GM10847 (cell line): ENCODE data around the gene ETV6.

Source experiments
- POLR2A ChIP-seq: IDR thresholded peaks from 2 replicates; pipeline ENCODE4 v1.6.1; 2011; ENCODE audit not compliant: insufficient read length; ENCODE audit errors: extremely low read depth

Gene ETV6

GRCh38 chr12:11825278-11825677 lies 175.8 kb downstream of the ETV6 start:
- no peak for TF ChIP-seq POLR2A

DNA sequence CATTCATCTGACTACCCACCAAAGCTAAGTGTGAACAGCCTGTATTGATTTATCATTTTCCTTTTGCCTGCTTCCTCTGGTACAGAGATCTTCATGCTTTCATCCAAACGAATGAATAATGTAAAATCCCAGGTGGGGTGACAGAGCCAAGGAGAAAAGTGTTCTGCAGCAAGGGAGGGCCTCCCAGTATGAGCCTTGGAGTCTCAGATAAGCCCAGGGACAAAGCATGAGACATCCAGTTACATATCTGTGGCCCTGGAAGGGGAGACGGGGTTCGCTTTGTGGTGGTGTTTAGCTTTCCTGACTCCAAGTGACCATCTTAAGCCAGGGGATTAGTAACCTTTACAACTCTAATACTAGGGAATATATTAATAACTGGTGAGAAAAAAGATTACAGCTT lies 177.1 kb downstream of the ETV6 start:
- TF ChIP-seq POLR2A: no peak

GRCh38 chr12:11827091-11828061 lies 177.9 kb downstream of the ETV6 start:
- no peak for TF ChIP-seq POLR2A

DNA sequence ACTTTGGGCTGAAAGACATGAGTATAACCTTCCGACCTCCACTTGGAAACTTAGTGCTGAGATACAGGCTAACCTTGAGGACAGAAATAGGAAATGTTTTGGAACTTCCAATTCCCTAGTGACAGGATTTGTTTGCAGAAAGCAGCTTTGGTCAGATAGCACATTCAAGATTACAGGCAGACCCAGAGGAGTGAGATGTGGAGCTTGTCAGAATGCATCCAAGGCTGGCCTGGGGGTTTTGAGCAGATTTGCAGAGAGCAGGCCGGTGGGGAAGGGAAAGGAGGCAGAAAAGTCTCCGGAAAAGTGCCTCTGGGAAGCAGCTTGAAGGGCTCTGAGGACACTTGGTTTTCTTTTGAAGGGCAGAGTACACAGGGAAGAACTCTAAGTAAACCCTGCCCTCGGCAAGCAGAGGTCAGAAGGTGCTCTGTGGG lies 180.3 kb downstream of the ETV6 start:
- TF ChIP-seq POLR2A: no peak

DNA sequence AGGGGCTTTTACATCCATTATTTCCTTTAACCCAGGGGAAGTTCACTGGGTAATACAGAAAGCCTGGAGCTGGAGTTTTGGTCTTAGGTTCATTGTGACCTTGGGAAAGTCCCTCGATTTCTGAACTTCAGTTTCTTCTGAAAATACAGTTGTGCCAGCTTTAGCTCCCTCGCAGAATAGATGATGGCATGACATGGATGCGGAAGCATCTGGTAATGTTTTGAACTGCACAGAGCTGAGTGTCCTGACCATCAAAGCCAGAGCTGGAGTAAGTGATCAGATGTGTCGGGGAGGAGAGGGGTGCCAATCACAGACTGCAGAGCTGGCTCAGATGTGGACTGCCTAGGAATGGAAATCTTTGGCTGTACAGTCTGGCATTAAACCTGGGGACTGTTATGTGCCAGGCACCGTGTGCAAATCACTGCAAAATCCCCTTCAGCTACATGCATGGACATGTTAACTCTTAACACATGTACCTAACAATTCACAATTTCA lies 180.9 kb downstream of the ETV6 start:
- TF ChIP-seq POLR2A: no peak

GRCh38 chr12:11832093-11832492 lies 182.6 kb downstream of the ETV6 start:
- TF ChIP-seq POLR2A: no peak

DNA sequence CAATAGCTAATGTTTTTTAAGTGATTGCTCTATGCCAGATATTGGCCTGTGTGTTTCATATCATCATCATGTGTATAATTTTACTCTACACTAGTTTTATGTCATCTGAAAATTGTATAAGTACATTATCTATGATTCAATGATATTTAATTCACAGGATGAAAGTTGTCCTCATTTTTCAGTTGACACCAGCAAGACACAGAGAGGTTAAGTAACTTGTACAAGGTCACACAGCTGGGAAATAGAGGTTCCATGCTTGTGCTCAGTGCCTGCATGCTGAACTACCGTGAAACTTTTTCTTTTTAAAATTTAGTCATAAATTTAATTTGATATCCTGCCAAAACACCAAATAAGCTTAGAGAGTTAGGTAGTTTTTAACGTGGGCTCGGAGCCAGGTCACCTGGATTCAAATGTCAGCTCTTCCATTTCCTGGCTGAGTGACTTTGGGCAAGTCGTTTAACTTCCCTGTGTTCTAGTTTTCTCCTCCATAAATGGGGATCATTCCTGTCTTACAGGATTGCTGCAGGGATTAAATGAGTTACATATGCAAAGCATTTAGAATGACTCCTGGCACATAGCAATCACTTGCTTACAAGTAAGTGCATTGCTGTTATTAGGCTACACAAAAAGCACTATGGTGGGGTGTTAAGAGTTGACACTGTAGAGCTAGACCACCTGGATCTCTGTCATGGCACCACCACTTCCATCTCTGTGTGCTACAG lies 183.9 kb downstream of the ETV6 start:
- no peak for TF ChIP-seq POLR2A

GRCh38 chr12:11834104-11834812 lies 184.8 kb downstream of the ETV6 start:
- TF ChIP-seq POLR2A: no peak

DNA sequence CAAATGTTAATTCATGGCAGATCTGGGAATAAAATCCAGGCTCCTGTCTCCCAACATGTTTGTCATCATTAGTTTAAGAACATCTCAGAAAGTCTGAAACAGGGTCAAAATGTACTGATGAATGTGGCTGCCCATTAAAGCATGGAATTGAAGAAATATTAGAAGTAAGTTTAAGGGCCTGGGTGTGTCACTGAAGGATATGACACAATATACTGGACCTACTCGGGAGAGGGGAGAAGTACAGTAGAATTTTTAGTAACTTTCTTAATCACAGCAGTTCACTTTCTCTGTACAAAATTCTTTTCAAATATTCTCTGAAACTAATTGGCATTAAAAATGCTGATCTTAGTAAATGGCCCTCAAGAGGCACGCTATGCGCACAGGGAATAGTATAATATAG lies 185.5 kb downstream of the ETV6 start:
- no peak for TF ChIP-seq POLR2A

GRCh38 chr12:11836282-11837151 lies 187.0 kb downstream of the ETV6 start:
- TF ChIP-seq POLR2A: peak; percentile 29

- no peak for TF ChIP-seq POLR2A
These were observed 187.9 kb downstream of the ETV6 start for GRCh38 chr12:11837216-11837934.

DNA sequence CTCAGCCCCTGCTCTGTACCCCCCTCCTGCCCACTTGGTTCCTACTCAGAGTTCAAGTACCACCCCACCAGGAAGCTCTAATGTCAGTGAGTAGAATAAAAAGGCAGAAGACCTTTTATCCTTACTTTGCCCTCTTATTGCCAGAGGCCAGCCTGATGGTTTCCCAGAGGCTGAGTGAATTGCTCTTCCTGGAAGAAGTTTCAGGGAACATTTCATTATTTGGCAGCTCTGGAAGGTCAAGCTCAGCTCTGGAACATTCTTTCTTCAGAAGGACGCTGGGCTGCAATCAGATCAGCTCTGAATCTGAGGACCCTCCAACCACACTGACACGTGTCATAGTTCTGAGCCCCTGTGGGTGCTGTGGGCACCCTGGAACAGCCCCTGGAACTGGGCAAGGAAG lies 188.9 kb downstream of the ETV6 start:
- TF ChIP-seq POLR2A: no peak

GRCh38 chr12:11839091-11839641 lies 189.7 kb downstream of the ETV6 start:
- no peak for TF ChIP-seq POLR2A
